Muscle of back (tissue), 13 donors: ENCODE results near the gene CEP170B. TPM values are rescaled to one million over a fixed set of nuclear protein-coding genes. Genes with fewer than 3 reads are reported as not detected.
"Not testable (repeated sequence)": the region's sequence is repeated elsewhere in the genome, so short reads cannot be mapped to it uniquely, and the experiment has no call there.

Source experiments
- DNase-seq, 3 donors: peaks; one replicate each; pipeline versions ENCODE4 v3.0.0 to v3.0.0-alpha.2; 2013
- long read RNA-seq, 9 donors: transcript quantifications; one replicate each; lab custom pipeline, GENCODE V29; 2026
- polyA plus RNA-seq, 10 donors: library from polyadenylated mRNA; unstranded; fragments of 120-200 nt; gene quantifications; one replicate each; pipeline ENCODE4 v1.2.1, GENCODE V29; 2013; ENCODE audit not compliant: insufficient read length in 10 of 10

Gene CEP170B
- 1 to 10 TPM; 1.1 to 5.4 (median 2.5) TPM for polyA plus RNA-seq
- long read RNA-seq, donor 1: 0 reads
- long read RNA-seq, donor 2: 0 reads
- long read RNA-seq, donor 3: 0 reads
- long read RNA-seq, donor 4: 0 reads
- long read RNA-seq, donor 5: 0 reads
- long read RNA-seq, donor 6: 0 reads
- long read RNA-seq, donor 7: 0 reads
- long read RNA-seq, donor 8: 0 reads
- long read RNA-seq, donor 9: 0 reads

- DNase-seq: peak in 1 of 3 donors; percentile 46
These were observed at the start of gene CEP170B for GRCh38 chr14:104865081-104865630. TSS of gene CEP170B (plus strand) at chr14:104865268. CDS start at chr14:104868451, 3,183 bp downstream.

DNA sequence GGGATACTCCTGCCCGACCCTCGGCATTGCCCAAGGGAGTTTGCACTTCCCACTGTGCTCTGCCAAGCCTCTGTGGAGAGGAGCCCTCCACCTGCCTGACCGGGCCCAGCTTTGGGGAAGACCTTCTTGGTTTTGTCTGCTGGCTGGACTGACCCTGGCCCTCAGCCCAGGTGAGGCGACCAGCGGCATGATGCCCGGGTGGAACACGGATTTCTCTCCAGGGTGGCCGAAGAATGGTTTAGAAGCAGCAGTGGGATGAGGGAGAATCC is 48.5 kb upstream of the CEP170B start:
- DNase-seq: no peak

DNA sequence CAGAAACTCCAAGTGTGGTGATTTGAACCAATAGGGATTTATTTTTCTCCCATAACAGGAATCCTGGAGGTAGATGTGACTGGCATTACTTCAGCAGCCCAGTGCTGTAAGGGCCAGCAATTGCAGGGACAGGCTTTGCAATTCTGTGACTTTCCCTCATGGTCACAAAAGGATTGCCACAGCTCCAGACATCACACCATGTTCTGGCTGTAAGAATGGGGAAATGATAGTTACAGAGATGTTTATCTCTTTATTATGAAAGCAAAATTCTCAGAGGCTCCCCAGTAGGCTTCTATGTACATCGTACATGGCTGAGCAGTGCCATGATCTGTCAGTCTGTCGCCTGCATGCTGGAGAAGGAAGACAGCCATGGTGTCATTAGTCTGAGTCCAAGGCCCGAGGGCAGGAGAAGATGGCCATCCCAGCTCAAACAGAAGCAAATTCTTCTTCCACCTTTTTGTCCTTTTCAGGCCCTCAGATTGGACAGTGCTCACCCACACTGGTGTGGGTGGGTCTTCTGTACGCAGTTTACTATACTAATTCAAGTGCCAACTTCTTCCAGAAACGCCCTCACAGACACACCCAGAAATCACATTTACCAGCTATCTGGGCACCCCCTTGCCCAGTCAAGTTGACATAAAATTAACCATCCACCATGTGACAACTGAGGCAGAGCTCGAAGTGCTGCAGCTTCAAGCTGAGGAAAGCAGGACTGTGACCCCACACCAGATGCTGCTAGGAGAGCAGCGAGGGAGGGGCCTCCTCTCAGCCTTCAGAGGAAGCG is 46.9 kb upstream of the CEP170B start:
- DNase-seq: no peak

- DNase-seq: no peak
These were observed 46.3 kb upstream of the CEP170B start for GRCh38 chr14:104818714-104819161.

- no peak for DNase-seq
These were observed 45.7 kb upstream of the CEP170B start for GRCh38 chr14:104819361-104819781.

GRCh38 chr14:104820669-104821228 is 44.3 kb upstream of the CEP170B start:
- peak in 1 of 3 donors; percentile 63 for DNase-seq

- no peak for DNase-seq
These were observed 43.7 kb upstream of the CEP170B start for GRCh38 chr14:104821229-104821945.

DNA sequence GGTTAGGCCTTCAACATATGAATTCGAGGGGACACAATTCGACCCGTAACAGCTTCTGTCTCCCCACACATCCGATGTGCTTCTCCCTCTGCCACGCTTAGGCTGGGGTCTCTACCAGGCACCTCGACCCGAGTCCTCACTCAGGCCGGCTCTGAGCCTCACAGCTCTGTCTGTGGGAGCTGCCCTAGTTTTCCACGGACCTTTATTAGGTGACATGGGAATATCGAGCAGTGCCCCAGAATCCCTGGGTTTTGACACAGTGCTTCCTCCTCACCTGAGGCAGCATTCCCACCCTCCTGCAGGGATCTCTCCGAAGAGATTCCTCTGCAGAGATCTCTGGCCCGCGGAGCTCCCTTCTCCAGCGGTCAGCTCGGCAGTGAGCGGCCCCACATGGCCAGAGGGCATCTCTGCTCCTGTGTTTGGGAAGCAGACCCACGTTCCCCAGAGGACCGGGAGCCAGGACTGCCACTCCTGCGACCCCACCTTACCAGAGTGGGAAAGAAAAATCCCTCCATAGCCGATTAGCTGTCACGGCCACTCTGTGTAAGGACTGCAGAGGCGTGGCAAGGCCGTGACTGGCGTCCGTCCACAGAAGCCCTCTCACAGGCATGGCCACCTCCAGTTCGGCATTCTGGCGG is 43.0 kb upstream of the CEP170B start:
- DNase-seq: no peak

GRCh38 chr14:104822821-104823615 is 42.0 kb upstream of the CEP170B start:
- no peak for DNase-seq

- no peak for DNase-seq
These were observed 40.6 kb upstream of the CEP170B start for GRCh38 chr14:104824353-104824997.

- DNase-seq: peak; percentile 76 to 89 (median 84)
These were observed 38.7 kb upstream of the CEP170B start for GRCh38 chr14:104826189-104826860.

DNA sequence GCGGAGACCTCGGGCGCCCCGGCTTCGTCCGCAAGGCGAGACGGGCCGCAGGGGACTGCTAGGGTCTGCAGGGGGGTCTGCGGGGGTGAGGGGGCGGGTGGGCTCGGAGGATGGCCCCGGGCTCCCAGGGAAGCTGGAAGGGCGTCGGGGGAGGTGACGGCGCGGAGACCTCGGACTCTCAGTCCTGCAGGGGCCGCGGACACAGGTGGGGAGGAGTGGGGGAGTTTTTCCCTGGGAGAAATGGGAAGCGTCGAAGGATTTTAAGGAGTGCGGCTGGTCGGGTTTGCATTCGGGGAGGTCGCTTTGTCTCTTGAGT is 38.2 kb upstream of the CEP170B start:
- DNase-seq: no peak

DNA sequence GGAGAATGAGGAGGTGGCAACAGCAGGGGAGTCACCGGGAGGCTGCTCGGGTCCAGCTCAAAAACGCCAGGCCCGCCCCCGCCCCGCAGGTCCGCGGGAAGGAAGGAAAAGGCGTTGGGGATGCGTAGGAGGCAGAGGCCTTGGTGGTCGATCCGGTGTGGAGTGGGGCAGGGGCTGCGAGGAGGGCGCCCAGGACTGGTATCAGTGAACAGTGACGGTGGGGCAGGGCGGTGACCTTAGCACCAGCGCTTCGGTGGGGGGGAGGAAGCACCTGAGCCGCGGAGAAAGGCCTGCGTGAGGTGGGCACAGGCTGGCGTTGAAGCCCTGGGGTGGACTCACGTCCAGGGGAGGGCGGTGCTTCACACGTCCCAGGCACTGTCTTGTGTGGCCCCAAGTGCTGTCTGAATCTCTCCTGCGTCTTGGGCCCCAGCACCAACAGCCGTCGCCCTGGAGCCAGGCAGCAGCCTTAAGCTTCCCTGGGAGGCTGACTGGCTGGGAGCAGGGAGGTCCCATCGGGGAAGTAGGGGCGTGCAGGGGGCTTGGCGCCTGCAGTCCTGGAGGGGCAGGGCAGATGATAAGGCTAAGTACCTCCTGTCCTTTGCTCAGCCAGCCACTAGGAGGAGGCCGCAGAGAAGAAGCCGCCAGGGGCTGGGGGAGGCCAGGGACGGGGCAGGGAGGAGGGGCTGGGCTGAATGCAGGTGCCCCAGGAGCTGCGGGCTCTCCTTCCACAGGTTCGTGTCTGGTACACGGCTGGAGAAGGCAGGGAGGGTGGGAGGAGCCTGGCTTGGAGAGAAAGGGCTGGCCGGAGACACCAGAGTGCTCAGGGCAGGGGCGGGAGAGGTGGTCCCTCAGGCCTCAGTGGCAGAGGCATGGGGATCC is 37.7 kb upstream of the CEP170B start:
- DNase-seq: peak in 1 of 3 donors; percentile 46

GRCh38 chr14:104830781-104831180 is 34.3 kb upstream of the CEP170B start:
- DNase-seq: no peak

DNA sequence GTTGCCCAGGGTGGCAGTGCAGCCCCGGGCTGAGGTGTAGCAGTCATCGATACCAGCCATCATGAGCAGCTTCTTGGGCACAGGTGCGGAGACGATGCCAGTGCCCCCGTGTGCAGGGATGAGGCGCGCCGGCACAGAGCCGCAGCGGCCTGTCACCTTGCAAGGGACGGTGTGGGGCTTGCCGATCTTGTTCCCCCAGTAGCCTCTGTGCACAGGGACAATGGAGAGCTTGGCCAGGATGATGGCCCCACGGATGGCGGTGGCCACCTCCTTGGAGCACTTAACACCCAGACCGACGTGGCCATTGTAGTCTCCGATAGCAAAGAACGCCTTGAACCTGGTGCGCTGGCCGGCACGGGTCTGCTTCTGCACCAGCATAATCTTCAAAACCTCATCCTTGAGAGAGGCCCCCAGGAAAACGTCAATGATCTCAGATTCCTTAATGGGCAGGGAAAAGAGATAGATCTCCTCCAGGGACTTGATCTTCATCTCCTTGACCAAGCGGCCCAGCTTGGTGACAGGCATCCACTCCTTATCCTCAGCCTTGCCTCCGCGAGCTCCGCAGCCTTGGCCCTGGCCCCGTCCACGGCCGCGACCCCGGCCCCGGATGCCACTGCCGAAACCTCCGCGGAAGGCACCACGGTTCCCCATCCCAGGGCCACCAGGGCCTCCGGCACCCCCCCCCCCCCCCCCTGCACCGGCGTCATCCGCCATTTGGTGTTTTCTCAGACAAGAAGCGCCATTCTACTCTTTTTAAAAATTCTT is 28.7 kb upstream of the CEP170B start:
- DNase-seq: not testable (repeated sequence)

DNA sequence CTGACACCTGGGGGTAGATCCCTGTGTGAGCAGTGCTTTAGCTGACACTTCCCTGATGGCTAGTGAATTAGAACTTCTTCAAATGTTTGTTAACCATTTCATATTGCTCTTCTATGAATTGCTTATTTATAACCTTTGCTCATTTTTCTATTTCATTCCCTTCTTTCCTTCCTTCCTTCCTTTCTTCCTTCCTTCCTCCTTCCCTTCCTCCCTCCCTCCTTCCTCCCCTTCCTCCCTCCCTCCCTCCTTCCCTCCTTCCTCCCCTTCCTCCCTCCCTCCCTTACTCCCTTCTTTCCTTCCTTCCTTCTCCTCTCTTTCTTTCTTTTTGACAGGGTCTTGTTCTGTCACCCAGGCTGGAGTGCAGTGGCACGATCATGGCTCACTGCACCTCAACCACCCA is 23.3 kb upstream of the CEP170B start:
- no peak for DNase-seq

- no peak for DNase-seq
These were observed 22.1 kb upstream of the CEP170B start for GRCh38 chr14:104843006-104843405.
